SK-MEL-5 (cell line): ENCODE measurements around the gene AQP10. TPM values are rescaled to one million over a fixed set of nuclear protein-coding genes. Genes with fewer than 3 reads are reported as not detected.
"Not testable (repeated sequence)": the region's sequence is repeated elsewhere in the genome, so short reads cannot be mapped to it uniquely, and the experiment has no call there.

Experiments used
- DNase-seq: peaks from one replicate; pipeline ENCODE4 v3.0.0-alpha.2; 2016; ENCODE audit warnings: low read depth, low spot score
- in situ Hi-C: cut with HindIII; loops from 2 replicates; pipeline ENCODE4 v1.10.0; 2016; ENCODE audit warnings: low sequenced_read_pairs, high pct_unique_total_duplicates, low pct_unique_long_range_greater_than_20kb
- small RNA-seq, 2 experiments: library from RNA; depleted of rRNA; stranded (forward); fragments of <200 nt; gene quantifications; one replicate each; pipeline ENCODE3, GENCODE V24; 2014
- total RNA-seq: library from RNA; depleted of rRNA; stranded (reverse); fragments of >200 nt; shearing (Covaris generic); gene quantifications from 2 replicates; pipeline ENCODE4 v1.2.3, GENCODE V29; 2014; rRNA removed

AQP10 gene
- total RNA-seq, 1 experiment from 2014 or later: not detected

- in situ Hi-C loops: no loop called here
- peak; percentile 43 for DNase-seq
Measured at GRCh38 chr1:154352581-154353459, 31.9 kb downstream of the AQP10 start.

- in situ Hi-C loops: no loop called here
- DNase-seq: peak; percentile 76
Measured at GRCh38 chr1:154353460-154353904, 32.6 kb downstream of the AQP10 start.

DNA sequence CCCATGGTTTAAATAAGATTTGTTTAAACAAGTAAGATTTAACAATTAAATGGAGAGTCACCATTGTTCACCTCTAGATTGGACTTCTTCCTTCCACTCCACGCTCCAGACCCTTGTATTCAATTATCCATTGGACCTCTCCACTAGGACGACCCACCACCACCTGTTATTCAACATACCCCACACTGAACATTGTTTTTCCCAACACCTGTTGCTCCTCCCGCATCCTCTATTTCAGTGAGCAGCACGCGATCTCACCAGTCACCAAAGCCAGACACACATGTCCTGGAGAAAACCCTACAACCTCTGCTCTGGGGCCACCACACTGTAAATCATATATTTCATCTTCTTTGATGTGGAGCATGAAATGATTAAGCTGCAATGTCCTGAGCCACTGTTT is 33.1 kb downstream of the AQP10 start:
- in situ Hi-C loops: no loop called here
- no peak for DNase-seq

DNA sequence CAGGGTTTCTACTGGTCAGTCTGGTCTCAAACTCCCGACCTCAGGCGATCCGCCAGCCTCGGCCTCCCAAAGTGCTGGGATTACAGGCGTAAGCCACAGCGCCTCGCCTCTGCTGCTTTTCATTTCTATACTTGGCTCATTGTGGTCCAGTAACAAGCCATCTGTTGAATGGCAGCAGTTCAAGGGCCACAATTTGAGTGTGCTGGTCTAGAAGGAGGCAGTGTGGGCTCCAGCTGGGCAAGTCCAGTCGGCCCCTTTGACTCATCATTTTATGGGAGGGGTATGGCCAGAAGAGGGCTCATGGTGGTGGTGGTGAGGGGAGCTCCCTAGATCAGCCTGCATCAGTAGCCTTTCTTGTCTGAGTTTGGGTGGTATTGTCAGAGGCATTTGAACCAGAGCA is 37.6 kb downstream of the AQP10 start:
- in situ Hi-C loops: no loop called here
- DNase-seq: no peak

- DNase-seq: no peak
- in situ Hi-C loops: no loop called here
Measured at GRCh38 chr1:154360288-154360687, 39.4 kb downstream of the AQP10 start.

DNA sequence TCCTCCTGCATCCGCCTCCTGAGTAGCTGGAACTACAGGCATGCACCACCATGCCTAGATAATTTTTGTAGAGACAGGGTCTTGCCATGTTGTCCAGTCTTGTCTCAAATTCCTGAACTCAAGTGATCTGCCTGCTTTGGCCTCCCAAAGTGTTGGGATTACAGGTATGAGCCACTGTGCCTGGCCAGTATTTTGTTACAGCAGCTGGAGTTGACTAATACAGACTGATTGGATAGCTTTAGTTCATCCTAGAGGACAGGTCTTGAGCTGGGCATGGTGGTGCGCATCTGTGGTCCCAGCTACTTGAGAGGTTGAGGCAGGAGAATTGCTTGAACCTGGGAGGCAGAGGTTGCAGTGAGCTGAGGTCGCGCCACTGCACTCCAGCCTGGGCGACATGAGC is 40.0 kb downstream of the AQP10 start:
- DNase-seq, in situ Hi-C loops: not testable (repeated sequence)

DNA sequence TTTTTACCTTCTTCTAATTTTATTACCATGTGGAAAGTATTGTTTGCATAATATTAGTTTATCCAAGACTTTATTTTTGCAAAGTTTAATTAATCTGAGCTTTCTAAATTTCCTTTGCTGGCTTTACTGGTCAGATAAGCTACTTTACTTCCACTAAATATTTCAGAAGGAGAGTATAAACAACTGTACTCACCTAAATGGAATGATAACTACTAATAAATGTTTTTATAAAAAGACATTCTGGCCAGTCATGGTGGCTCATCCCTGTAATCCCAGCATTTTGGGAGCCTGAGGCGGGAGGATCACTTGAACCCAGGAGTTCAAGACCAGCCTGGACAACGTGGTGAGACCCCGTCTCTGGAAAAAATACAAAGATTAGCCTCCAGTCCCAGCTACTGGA is 40.5 kb downstream of the AQP10 start:
- DNase-seq: no peak

DNA sequence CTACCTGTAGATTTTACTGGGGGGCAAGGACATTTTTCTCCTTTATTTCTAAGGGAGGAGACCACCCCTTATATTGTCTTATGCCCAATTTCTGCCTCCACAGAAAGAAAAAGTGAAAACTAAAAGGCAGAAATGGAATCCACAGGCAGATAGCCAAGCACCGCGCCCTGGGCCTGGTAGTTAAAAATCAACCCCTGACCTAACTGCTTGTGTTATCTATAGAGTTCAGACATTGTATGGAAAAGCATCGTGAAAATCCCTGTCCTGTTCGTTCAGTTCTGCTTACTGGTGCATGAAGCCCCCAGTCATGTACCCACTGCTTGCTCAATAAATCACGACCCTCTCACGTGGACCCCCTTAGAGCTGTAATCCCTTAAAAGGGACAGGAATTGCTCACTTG is 50.5 kb downstream of the AQP10 start:
- DNase-seq: no peak
- in situ Hi-C loops: no loop called here

More for the DNA sequence above, 40.5 kb downstream of the AQP10 start:
- in situ Hi-C loops: no loop called here

DNA sequence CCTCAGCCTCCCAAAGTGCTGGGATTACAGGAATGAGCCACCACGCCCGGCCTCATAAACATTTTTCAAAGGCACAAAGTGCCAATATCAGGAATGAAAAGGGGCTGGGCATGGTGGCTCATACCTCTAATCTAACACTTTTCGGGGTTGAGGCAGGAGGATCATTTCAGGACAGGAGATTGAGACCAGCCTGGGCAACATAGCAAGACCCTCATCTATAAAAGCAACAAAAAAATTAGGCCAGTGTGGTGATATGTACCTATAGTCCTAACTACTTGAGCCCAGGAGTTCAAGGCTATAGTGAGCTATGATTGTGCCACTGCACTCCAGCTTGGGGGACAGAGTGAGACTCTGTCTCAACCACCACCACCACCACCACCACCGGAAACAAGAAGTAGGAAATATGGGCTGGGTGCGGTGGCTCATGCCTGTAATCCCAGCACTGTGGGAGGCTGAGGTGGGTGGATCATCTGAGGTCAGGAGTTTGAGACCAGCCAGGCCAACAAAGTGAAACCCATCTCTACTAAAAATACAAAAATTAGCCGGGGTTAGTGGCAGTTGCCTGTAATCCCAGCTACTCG is 53.0 kb downstream of the AQP10 start:
- DNase-seq, in situ Hi-C loops: not testable (repeated sequence)

Small RNAs within 50 kb of the gene (small RNA-seq; reads per million reads assigned to genes)
- gene RF00273 (0 reads per million in 2 experiments), gene RNU6-121P (0 reads per million in 2 experiments), gene RNU6-239P (0 reads per million in 2 experiments), gene RNU7-57P (0 reads per million in 2 experiments)

Other genes with a start within 250 kb of the AQP10 start
- not detected in 2 replicates for gene NUP210L, start 166.0 kb upstream of the AQP10 start, total RNA-seq
- 706 and 766 TPM in 2 replicates for gene TPM3, start 129.0 kb upstream of the AQP10 start, total RNA-seq
- gene CFAP141, start 114.8 kb upstream of the AQP10 start, total RNA-seq: not detected in 2 replicates
- 161 and 180 TPM in 2 replicates for gene UBAP2L, start 100.1 kb upstream of the AQP10 start, total RNA-seq
- gene HAX1, start 48.5 kb upstream of the AQP10 start, total RNA-seq: 320 and 364 TPM in 2 replicates
- 79.2 and 93.6 TPM in 2 replicates for gene ATP8B2, start 4.4 kb downstream of the AQP10 start, total RNA-seq
- 423 and 449 TPM in 2 replicates for gene IL6R, start 84.2 kb downstream of the AQP10 start, total RNA-seq
- not detected in 2 replicates for gene TDRD10, start 181.1 kb downstream of the AQP10 start, total RNA-seq
- gene SHE, start 181.3 kb downstream of the AQP10 start, total RNA-seq: 0.03 and 0.11 TPM in 2 replicates
- gene UBE2Q1, start 237.6 kb downstream of the AQP10 start, total RNA-seq: 131 and 147 TPM in 2 replicates
- gene CHRNB2, start 246.7 kb downstream of the AQP10 start, total RNA-seq: 0.82 and 1.5 TPM in 2 replicates